Hepatocyte (in vitro differentiated cells): Measurements from ENCODE around the gene RBM19. TPM values are rescaled to one million over a fixed set of nuclear protein-coding genes. Genes with fewer than 3 reads are reported as not detected.

Experiments
- DNase-seq: peaks from one replicate; pipeline ENCODE4 v3.0.0-alpha.2; 2016; ENCODE audit warnings: low spot score
- H2AFZ ChIP-seq: fragments of 200-600 bp; sonication (generic); 2 replicates; pipeline ENCODE4 v1.6.0; 2016; ENCODE audit warnings: antibody characterized with exemption, mild to moderate bottlenecking
- H3K27ac ChIP-seq: fragments of 200-600 bp; sonication (generic); 2 replicates; pipeline ENCODE4 v1.5.1; 2016; ENCODE audit warnings: mild to moderate bottlenecking
- H3K27me3 ChIP-seq: fragments of 200-600 bp; sonication (generic); 2 replicates; pipeline ENCODE4 v1.6.1; 2016
- H3K36me3 ChIP-seq: fragments of 200-600 bp; sonication (generic); replicated peaks from 2 replicates; pipeline ENCODE4 v1.5.1; 2016; ENCODE audit warnings: low read depth; ENCODE audit not compliant: insufficient read depth
- H3K4me1 ChIP-seq: fragments of 200-600 bp; sonication (generic); 2 replicates; pipeline ENCODE4 v1.5.1; 2016; ENCODE audit warnings: mild to moderate bottlenecking, moderate library complexity; ENCODE audit not compliant: insufficient read depth
- H3K4me2 ChIP-seq: fragments of 200-600 bp; sonication (generic); 2 replicates; pipeline ENCODE4 v1.6.0; 2016
- H3K4me3 ChIP-seq: fragments of 200-600 bp; sonication (generic); 2 replicates; pipeline ENCODE4 v1.5.1; 2016; ENCODE audit warnings: mild to moderate bottlenecking
- H3K79me2 ChIP-seq: fragments of 200-600 bp; sonication (generic); 2 replicates; pipeline ENCODE4 v1.6.0; 2017; ENCODE audit warnings: mild to moderate bottlenecking
- H3K9me2 ChIP-seq: fragments of 200-600 bp; sonication (generic); replicated peaks from 2 replicates; pipeline ENCODE4 v1.6.0; 2017; ENCODE audit warnings: mild to moderate bottlenecking; ENCODE audit not compliant: insufficient read depth
- H3K9me3 ChIP-seq: fragments of 200-600 bp; sonication (generic); 2 replicates; pipeline ENCODE4 v1.5.1; 2016; ENCODE audit warnings: low read depth, mild to moderate bottlenecking
- H4K20me1 ChIP-seq: fragments of 200-600 bp; sonication (generic); 2 replicates; pipeline ENCODE4 v1.6.0; 2016; ENCODE audit warnings: mild to moderate bottlenecking; ENCODE audit not compliant: insufficient read depth, poor library complexity, severe bottlenecking
- EZH2 ChIP-seq: fragments of 200-600 bp; sonication (generic); IDR thresholded peaks from 2 replicates; pipeline ENCODE4 v1.6.1; 2016; ENCODE audit warnings: antibody characterized with exemption, mild to moderate bottlenecking, borderline replicate concordance
- EZH2phosphoT487 ChIP-seq: fragments of 200-600 bp; sonication (generic); IDR thresholded peaks from one replicate; pipeline ENCODE4 v1.6.1; 2018; ENCODE audit warnings: antibody characterized with exemption, mild to moderate bottlenecking, low read depth, moderate library complexity; ENCODE audit not compliant: unreplicated experiment, severe bottlenecking
- WGBS: methylation state at CpG from one replicate; pipeline ENCODE4 v1.1.6; 2016; ENCODE audit warnings: low lambda C conversion rate; ENCODE audit errors: missing lambda C conversion rate; 5-methylcytosine and 5-hydroxymethylcytosine counted together
- polyA plus RNA-seq: library from polyadenylated mRNA; unstranded; fragments of >200 nt; fragmentation: Nextera tagmentation; extraction: Ambion mirVana; gene quantifications from 2 replicates; pipeline ENCODE4 v1.2.1, GENCODE V29; 2016
- total RNA-seq: library from RNA; depleted of rRNA; stranded (reverse); fragments of >200 nt; gene quantifications from 2 replicates; pipeline ENCODE4 v1.2.3, GENCODE V29; 2014
- TF ChIP-seq, protein P1 (sequence below): fragments of 200-600 bp; sonication (generic); IDR thresholded peaks from 2 replicates; pipeline ENCODE4 v1.5.1; 2016; ENCODE audit warnings: antibody characterized with exemption, mild to moderate bottlenecking; ENCODE audit not compliant: poor library complexity

Gene RBM19
- total and polyA plus RNA-seq, 2 experiments from 2014 or later = 14.5 to 16.8 TPM

- H3K9me3 ChIP-seq = no peaks in the 10 kb centered on the region
- no peaks in the 10 kb centered on the region for H3K9me2 ChIP-seq
- no peak overlapping the region for H3K4me3 ChIP-seq
- no peak overlapping the region for H3K4me2 ChIP-seq
- H3K27ac ChIP-seq = no peak overlapping the region
- no peaks in the 10 kb centered on the region for H3K79me2 ChIP-seq
- no peaks in the 10 kb centered on the region for H3K4me1 ChIP-seq
- TF ChIP-seq EZH2 (no peak), EZH2phosphoT487 (no peak)
- TF ChIP-seq, protein P1, sequence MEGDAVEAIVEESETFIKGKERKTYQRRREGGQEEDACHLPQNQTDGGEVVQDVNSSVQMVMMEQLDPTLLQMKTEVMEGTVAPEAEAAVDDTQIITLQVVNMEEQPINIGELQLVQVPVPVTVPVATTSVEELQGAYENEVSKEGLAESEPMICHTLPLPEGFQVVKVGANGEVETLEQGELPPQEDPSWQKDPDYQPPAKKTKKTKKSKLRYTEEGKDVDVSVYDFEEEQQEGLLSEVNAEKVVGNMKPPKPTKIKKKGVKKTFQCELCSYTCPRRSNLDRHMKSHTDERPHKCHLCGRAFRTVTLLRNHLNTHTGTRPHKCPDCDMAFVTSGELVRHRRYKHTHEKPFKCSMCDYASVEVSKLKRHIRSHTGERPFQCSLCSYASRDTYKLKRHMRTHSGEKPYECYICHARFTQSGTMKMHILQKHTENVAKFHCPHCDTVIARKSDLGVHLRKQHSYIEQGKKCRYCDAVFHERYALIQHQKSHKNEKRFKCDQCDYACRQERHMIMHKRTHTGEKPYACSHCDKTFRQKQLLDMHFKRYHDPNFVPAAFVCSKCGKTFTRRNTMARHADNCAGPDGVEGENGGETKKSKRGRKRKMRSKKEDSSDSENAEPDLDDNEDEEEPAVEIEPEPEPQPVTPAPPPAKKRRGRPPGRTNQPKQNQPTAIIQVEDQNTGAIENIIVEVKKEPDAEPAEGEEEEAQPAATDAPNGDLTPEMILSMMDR = no peak
- no peaks in the 10 kb centered on the region for H3K27me3 ChIP-seq
- H2AFZ ChIP-seq = no peak overlapping the region
- no peak for DNase-seq
- no peaks in the 10 kb centered on the region for H4K20me1 ChIP-seq
- H3K36me3 ChIP-seq = no peaks in the 10 kb centered on the region
These were observed 168.6 kb downstream of the RBM19 start for GRCh38 chr12:113797535-113797868.

- no peaks in the 10 kb centered on the region for H3K9me3 ChIP-seq
- no peak overlapping the region for H3K4me2 ChIP-seq
- H3K4me3 ChIP-seq = no peak overlapping the region
- 84% methylated on average over 14 of the region's 14 CpGs for WGBS
- TF ChIP-seq EZH2phosphoT487 = no peak
- TF ChIP-seq, protein P1 = no peak
- TF ChIP-seq EZH2 = no peak
- no peaks in the 10 kb centered on the region for H3K27me3 ChIP-seq
- no peak overlapping the region for H3K27ac ChIP-seq
- no peaks in the 10 kb centered on the region for H4K20me1 ChIP-seq
- no peaks in the 10 kb centered on the region for H3K79me2 ChIP-seq
- no peaks in the 10 kb centered on the region for H3K4me1 ChIP-seq
- DNase-seq = no peak
- no peak overlapping the region for H2AFZ ChIP-seq
- H3K36me3 ChIP-seq = no peaks in the 10 kb centered on the region
- no peaks in the 10 kb centered on the region for H3K9me2 ChIP-seq
These were observed 169.1 kb downstream of the RBM19 start for GRCh38 chr12:113796852-113797534.

- TF ChIP-seq EZH2 (no peak), EZH2phosphoT487 (no peak)
- TF ChIP-seq, protein P1 = no peak
- Histone ChIP-seq H2AFZ (no peak overlapping the region), H3K9me3 (no peaks in the 10 kb centered on the region), H3K79me2 (no peaks in the 10 kb centered on the region), H3K4me3 (no peak overlapping the region), H3K9me2 (no peaks in the 10 kb centered on the region), H3K4me2 (no peak overlapping the region), H3K27me3 (no peaks in the 10 kb centered on the region), H3K4me1 (no peaks in the 10 kb centered on the region), H4K20me1 (no peaks in the 10 kb centered on the region), H3K36me3 (no peaks in the 10 kb centered on the region), H3K27ac (no peak overlapping the region)
- DNase-seq = no peak
- 90% methylated on average over 28 of the region's 28 CpGs for WGBS
These were observed 169.9 kb downstream of the RBM19 start for GRCh38 chr12:113796066-113796827.
